Measurements from ENCODE around the gene MYO5B. TPM values are rescaled to one million over a fixed set of nuclear protein-coding genes. Genes with fewer than 3 reads are reported as not detected.
A peak's percentile ranks its signal among the peaks of the same experiment; 100 is the strongest.

The MYO5B gene
- total RNA-seq, 2 donors from 2014 or later = 106 to 132 TPM

DNA sequence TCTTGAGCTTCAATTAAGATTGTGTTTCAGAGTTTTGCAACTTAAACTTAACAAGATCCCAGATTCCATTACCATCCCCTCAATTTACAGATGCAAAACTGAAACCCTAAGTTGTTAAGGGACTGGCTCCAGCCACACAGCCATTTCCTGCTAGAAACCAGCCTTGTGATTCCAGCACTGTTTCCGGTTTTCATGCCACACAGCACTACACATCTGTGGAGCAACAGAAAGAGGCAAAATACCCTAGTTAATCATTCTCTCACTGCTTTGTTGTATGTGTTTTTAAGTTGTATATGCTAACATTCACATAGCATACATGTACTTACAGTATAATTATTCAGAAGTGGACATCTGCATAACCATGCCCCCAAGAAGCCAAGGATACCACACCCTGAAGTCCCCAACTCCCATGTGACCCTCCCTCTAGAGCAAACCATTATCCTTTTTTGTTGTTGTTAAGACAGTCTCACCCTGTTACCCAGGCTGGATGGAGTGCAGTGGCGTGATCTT is 87.4 kb downstream of the MYO5B start:
- DNase-seq = peak; percentile 39
- H3K27me3 ChIP-seq = no peaks in the 10 kb centered on the region
- no peaks in the 10 kb centered on the region for H3K36me3 ChIP-seq
- TF ChIP-seq, protein P1, sequence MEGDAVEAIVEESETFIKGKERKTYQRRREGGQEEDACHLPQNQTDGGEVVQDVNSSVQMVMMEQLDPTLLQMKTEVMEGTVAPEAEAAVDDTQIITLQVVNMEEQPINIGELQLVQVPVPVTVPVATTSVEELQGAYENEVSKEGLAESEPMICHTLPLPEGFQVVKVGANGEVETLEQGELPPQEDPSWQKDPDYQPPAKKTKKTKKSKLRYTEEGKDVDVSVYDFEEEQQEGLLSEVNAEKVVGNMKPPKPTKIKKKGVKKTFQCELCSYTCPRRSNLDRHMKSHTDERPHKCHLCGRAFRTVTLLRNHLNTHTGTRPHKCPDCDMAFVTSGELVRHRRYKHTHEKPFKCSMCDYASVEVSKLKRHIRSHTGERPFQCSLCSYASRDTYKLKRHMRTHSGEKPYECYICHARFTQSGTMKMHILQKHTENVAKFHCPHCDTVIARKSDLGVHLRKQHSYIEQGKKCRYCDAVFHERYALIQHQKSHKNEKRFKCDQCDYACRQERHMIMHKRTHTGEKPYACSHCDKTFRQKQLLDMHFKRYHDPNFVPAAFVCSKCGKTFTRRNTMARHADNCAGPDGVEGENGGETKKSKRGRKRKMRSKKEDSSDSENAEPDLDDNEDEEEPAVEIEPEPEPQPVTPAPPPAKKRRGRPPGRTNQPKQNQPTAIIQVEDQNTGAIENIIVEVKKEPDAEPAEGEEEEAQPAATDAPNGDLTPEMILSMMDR (IDR thresholded peaks at IDR 0.05) = no peak
- no peak overlapping the region for H3K9ac ChIP-seq (ENCODE audit: low read depth in 2 of 2, low read length in 2 of 2)
- no peaks in the 10 kb centered on the region for H3K9me3 ChIP-seq
- H3K27ac ChIP-seq = no peak overlapping the region
- no peaks in the 10 kb centered on the region for H3K4me1 ChIP-seq
- intact Hi-C loops (cut with DNase I) = no loop called here
- no peak overlapping the region for H3K4me3 ChIP-seq

DNA sequence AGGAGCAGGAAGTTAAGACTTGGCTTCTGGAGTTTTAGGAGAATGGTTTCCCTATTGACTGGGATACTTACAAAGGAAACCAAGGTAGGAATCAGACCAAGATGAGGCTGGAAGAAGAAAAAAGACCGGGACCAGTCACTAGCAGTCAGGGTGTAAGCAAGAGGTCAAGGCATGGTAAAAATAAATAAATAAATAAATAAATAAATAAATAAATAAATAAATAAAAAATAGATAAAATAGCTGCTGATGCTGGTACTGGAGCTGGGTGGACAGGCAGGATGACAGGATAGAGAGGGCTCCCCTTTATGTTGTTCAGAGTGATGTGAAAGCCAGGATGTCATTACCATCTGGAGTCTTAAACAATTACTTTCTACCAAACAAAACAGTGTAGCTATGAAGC is 89.9 kb downstream of the MYO5B start:
- Histone ChIP-seq H3K27ac (no peak overlapping the region), H3K9ac (ENCODE audit: low read depth in 2 of 2, low read length in 2 of 2) (no peak overlapping the region), H3K36me3 (no peaks in the 10 kb centered on the region), H3K9me3 (no peaks in the 10 kb centered on the region), H3K27me3 (no peaks in the 10 kb centered on the region), H3K4me3 (no peak overlapping the region), H3K4me1 (peaks cover 7% of the 10 kb centered on the region)
- no peak for DNase-seq
- intact Hi-C loops (cut with DNase I) = no loop called here
- TF ChIP-seq, protein P1 (IDR thresholded peaks at IDR 0.05) = no peak

- Histone ChIP-seq H3K27me3 (no peaks in the 10 kb centered on the region), H3K9ac (ENCODE audit: low read depth in 2 of 2, low read length in 2 of 2) (no peak overlapping the region), H3K4me3 (no peak overlapping the region), H3K36me3 (no peaks in the 10 kb centered on the region), H3K9me3 (no peaks in the 10 kb centered on the region), H3K4me1 (peaks cover 7% of the 10 kb centered on the region), H3K27ac (no peak overlapping the region)
- intact Hi-C loops (cut with DNase I) = no loop called here
- TF ChIP-seq, protein P1 (IDR thresholded peaks at IDR 0.05) = no peak
- DNase-seq = no peak
Observed at GRCh38 chr18:50104421-50104820, 90.5 kb downstream of the MYO5B start.

GRCh38 chr18:50099725-50100407 is 95.1 kb downstream of the MYO5B start:
- no peaks in the 10 kb centered on the region for H3K9me3 ChIP-seq
- H3K4me3 ChIP-seq = no peak overlapping the region
- DNase-seq = no peak
- TF ChIP-seq, protein P1 (IDR thresholded peaks at IDR 0.05) = no peak
- H3K36me3 ChIP-seq = no peaks in the 10 kb centered on the region
- no peaks in the 10 kb centered on the region for H3K27me3 ChIP-seq
- intact Hi-C loops (cut with DNase I) = no loop called here
- no peak overlapping the region for H3K9ac ChIP-seq (ENCODE audit: low read depth in 2 of 2, low read length in 2 of 2)
- H3K4me1 ChIP-seq = peaks cover 7% of the 10 kb centered on the region
- peak overlapping the region; percentile 47 for H3K27ac ChIP-seq

DNA sequence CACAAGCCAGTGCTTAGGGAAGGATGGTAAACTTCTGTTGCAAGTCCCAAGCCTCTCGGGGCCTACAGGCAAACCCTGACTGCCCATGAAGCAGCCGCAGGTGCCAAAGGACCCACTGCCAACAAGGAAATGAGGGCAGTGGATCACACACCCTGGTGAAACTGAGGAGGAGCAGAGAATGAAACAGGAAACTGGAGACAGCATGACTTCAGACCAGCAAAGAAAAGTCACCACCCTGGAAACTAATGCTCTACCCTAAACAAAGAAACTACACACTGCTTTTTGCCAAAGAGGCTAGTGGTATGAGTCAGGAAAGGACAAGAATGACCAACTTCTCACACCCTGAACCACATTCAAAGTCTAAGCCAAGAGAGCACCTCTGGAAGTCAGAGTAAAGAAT is 97.2 kb downstream of the MYO5B start:
- no peaks in the 10 kb centered on the region for H3K27me3 ChIP-seq
- TF ChIP-seq, protein P1 (IDR thresholded peaks at IDR 0.05) = no peak
- H3K36me3 ChIP-seq = no peaks in the 10 kb centered on the region
- no peak overlapping the region for H3K4me3 ChIP-seq
- intact Hi-C loops (cut with DNase I) = no loop called here
- peak; percentile 70 for DNase-seq
- peaks cover 7% of the 10 kb centered on the region for H3K4me1 ChIP-seq
- peak overlapping the region in 1 of 2 donors; percentile 44 for H3K9ac ChIP-seq (ENCODE audit: low read depth in 2 of 2, low read length in 2 of 2)
- no peaks in the 10 kb centered on the region for H3K9me3 ChIP-seq
- peak overlapping the region; percentile 64 for H3K27ac ChIP-seq

All from colonic mucosa (tissue), 4 donors.